Neural cell (in vitro differentiated cells): Measurements from ENCODE around the gene HOXC10. TPM values are rescaled to one million over a fixed set of nuclear protein-coding genes. Genes with fewer than 3 reads are reported as not detected.

ENCODE experiments used
- H2AFZ ChIP-seq: fragments of 200-600, 300-800 bp; sonication (generic), shearing (Covaris generic); 2 replicates; pipeline ENCODE4 v1.6.0; 2014; ENCODE audit warnings: low read depth, mild to moderate bottlenecking, antibody characterized with exemption, low read length, moderate library complexity
- H3F3A ChIP-seq: fragments of 200-600 bp; shearing (Covaris generic); 2 replicates; pipeline ENCODE4 v1.6.1; 2016; ENCODE audit warnings: mild to moderate bottlenecking, moderate library complexity, mixed read lengths, antibody characterized with exemption, low read length; ENCODE audit not compliant: insufficient read depth, poor library complexity, severe bottlenecking
- H3K27ac ChIP-seq: fragments of 200-600, 300-800 bp; sonication (generic), shearing (Covaris generic); 2 replicates; pipeline ENCODE4 v1.5.1; 2014; ENCODE audit warnings: mild to moderate bottlenecking, low read length, moderate library complexity
- H3K27me3 ChIP-seq: fragments of 300-800, 200-600 bp; sonication (generic), shearing (Covaris generic); 2 replicates; pipeline ENCODE4 v1.6.0; 2014; ENCODE audit warnings: mild to moderate bottlenecking, low read depth, low read length, moderate library complexity; ENCODE audit not compliant: insufficient read depth
- H3K36me3 ChIP-seq: fragments of 300-800, 200-600 bp; sonication (generic), shearing (Covaris generic); 2 replicates; pipeline ENCODE4 v1.5.1; 2014; ENCODE audit warnings: mild to moderate bottlenecking, antibody characterized with exemption, low read length, moderate library complexity; ENCODE audit not compliant: insufficient read depth
- H3K4me2 ChIP-seq: fragments of 300-800, 200-600 bp; sonication (generic), shearing (Covaris generic); 2 replicates; pipeline ENCODE4 v1.6.0; 2014; ENCODE audit warnings: mild to moderate bottlenecking, low read length
- H3K4me3 ChIP-seq: fragments of 300-800, 200-600 bp; sonication (generic), shearing (Covaris generic); 2 replicates; pipeline ENCODE4 v1.5.1; 2014; ENCODE audit warnings: mild to moderate bottlenecking, low read length, moderate library complexity
- H3K79me2 ChIP-seq: fragments of 200-600 bp; shearing (Covaris generic); replicated peaks from 2 replicates; pipeline ENCODE4 v1.6.0; 2014; ENCODE audit warnings: mild to moderate bottlenecking, low read length, moderate library complexity; ENCODE audit not compliant: insufficient read depth
- H3K9ac ChIP-seq: fragments of 300-800, 200-600 bp; sonication (generic), shearing (Covaris generic); 2 replicates; pipeline ENCODE4 v1.6.1; 2016; ENCODE audit warnings: mild to moderate bottlenecking, low read length, mixed read lengths
- H3K9me2 ChIP-seq: fragments of 200-600 bp; shearing (Covaris generic); 2 replicates; pipeline ENCODE4 v1.6.1; 2016; ENCODE audit warnings: mild to moderate bottlenecking, low read length, mixed read lengths; ENCODE audit not compliant: insufficient read depth
- H3K9me3 ChIP-seq: fragments of 200-600, 300-800 bp; sonication (generic), shearing (Covaris generic); 2 replicates; pipeline ENCODE4 v1.6.1; 2016; ENCODE audit warnings: mild to moderate bottlenecking, mixed run types, low read length, moderate library complexity, mixed read lengths
- H4K20me1 ChIP-seq: fragments of 200-600 bp; shearing (Covaris generic); 2 replicates; pipeline ENCODE4 v1.6.1; 2016; ENCODE audit warnings: mild to moderate bottlenecking, mixed run types; ENCODE audit not compliant: insufficient read depth
- EP300 ChIP-seq: fragments of 450-650 bp; conservative IDR thresholded peaks from 2 replicates; pipeline ENCODE4 v1.6.1; 2014; ENCODE audit warnings: antibody characterized with exemption, mild to moderate bottlenecking, moderate library complexity; ENCODE audit not compliant: poor library complexity, severe bottlenecking
- EZH2 ChIP-seq: fragments of 200-600, 300-800 bp; shearing (Covaris generic), sonication (generic); IDR thresholded peaks from 2 replicates; pipeline ENCODE4 v1.6.1; 2014; ENCODE audit warnings: antibody characterized with exemption, low read length, borderline replicate concordance, mild to moderate bottlenecking; ENCODE audit not compliant: insufficient read depth, poor library complexity, severe bottlenecking
- MXI1 ChIP-seq: fragments of 450-650 bp; conservative IDR thresholded peaks from 2 replicates; pipeline ENCODE4 v1.6.1; 2014; ENCODE audit warnings: antibody characterized with exemption, mild to moderate bottlenecking; ENCODE audit not compliant: poor library complexity, severe bottlenecking
- POLR2AphosphoS5 ChIP-seq: IDR thresholded peaks from 2 replicates; pipeline ENCODE4 v1.6.1; 2012
- RAD21 ChIP-seq: fragments of 450-650 bp; conservative IDR thresholded peaks from 2 replicates; pipeline ENCODE4 v1.6.1; 2014; ENCODE audit warnings: antibody characterized with exemption, mild to moderate bottlenecking, moderate library complexity
- SMC3 ChIP-seq: fragments of 450-650 bp; conservative IDR thresholded peaks from 2 replicates; pipeline ENCODE4 v1.6.1; 2014; ENCODE audit warnings: antibody characterized with exemption, mild to moderate bottlenecking, moderate library complexity; ENCODE audit not compliant: poor library complexity
- TAF1 ChIP-seq: IDR thresholded peaks from 2 replicates; pipeline ENCODE4 v1.6.1; 2012; ENCODE audit warnings: low read depth
- polyA plus RNA-seq: library from polyadenylated mRNA; depleted of rRNA; stranded (reverse); fragments of >200 nt; gene quantifications from 2 replicates; pipeline ENCODE4 v1.2.3, GENCODE V29; 2014
- TF ChIP-seq, protein P1 (sequence below): IDR thresholded peaks from 2 replicates; pipeline ENCODE4 v1.6.1; 2012; ENCODE audit warnings: borderline replicate concordance
- TF ChIP-seq, protein P2 (sequence below): fragments of 450-650 bp; IDR thresholded peaks from 2 replicates; pipeline ENCODE4 v1.5.1; 2014; ENCODE audit warnings: antibody characterized with exemption, mild to moderate bottlenecking, moderate library complexity; ENCODE audit not compliant: poor library complexity, severe bottlenecking

The HOXC10 gene
- polyA plus RNA-seq, 1 donor from 2014 or later: not detected

DNA sequence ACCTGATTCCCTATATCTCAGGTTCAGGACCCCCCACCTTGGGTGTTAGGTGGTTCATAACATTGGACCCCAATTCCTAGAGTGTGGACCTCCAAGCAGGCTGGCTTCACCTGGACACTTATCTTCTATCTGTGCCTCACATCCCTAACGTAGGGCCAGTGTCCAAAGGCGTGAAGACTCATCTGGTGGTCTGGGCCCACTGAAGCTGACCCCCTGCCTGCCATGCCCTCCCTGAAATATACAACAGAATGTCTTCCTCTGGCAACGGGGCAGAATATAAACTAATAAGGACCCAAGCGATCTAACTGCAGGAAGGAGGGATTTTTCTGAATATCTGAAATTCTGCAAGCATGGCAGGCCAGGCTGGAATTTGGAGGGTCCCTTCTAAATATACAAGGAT is 40.7 kb upstream of the HOXC10 start:
- no peaks in the 10 kb centered on the region for H3K9me2 ChIP-seq
- H3K9me3 ChIP-seq: no peaks in the 10 kb centered on the region
- no peaks in the 10 kb centered on the region for H3K79me2 ChIP-seq
- no peaks in the 10 kb centered on the region for H3F3A ChIP-seq
- peaks cover 100% of the 10 kb centered on the region for H3K27me3 ChIP-seq
- H3K36me3 ChIP-seq: no peaks in the 10 kb centered on the region
- no peak overlapping the region for H2AFZ ChIP-seq
- H3K9ac ChIP-seq: no peak overlapping the region
- no peak overlapping the region for H3K4me3 ChIP-seq
- no peak for TF ChIP-seq TAF1
- TF ChIP-seq, protein P1, sequence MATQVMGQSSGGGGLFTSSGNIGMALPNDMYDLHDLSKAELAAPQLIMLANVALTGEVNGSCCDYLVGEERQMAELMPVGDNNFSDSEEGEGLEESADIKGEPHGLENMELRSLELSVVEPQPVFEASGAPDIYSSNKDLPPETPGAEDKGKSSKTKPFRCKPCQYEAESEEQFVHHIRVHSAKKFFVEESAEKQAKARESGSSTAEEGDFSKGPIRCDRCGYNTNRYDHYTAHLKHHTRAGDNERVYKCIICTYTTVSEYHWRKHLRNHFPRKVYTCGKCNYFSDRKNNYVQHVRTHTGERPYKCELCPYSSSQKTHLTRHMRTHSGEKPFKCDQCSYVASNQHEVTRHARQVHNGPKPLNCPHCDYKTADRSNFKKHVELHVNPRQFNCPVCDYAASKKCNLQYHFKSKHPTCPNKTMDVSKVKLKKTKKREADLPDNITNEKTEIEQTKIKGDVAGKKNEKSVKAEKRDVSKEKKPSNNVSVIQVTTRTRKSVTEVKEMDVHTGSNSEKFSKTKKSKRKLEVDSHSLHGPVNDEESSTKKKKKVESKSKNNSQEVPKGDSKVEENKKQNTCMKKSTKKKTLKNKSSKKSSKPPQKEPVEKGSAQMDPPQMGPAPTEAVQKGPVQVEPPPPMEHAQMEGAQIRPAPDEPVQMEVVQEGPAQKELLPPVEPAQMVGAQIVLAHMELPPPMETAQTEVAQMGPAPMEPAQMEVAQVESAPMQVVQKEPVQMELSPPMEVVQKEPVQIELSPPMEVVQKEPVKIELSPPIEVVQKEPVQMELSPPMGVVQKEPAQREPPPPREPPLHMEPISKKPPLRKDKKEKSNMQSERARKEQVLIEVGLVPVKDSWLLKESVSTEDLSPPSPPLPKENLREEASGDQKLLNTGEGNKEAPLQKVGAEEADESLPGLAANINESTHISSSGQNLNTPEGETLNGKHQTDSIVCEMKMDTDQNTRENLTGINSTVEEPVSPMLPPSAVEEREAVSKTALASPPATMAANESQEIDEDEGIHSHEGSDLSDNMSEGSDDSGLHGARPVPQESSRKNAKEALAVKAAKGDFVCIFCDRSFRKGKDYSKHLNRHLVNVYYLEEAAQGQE: no peak
- TF ChIP-seq MXI1: no peak
- no peak for TF ChIP-seq RAD21
- TF ChIP-seq POLR2AphosphoS5: no peak
- no peak for TF ChIP-seq SMC3
- TF ChIP-seq, protein P2, sequence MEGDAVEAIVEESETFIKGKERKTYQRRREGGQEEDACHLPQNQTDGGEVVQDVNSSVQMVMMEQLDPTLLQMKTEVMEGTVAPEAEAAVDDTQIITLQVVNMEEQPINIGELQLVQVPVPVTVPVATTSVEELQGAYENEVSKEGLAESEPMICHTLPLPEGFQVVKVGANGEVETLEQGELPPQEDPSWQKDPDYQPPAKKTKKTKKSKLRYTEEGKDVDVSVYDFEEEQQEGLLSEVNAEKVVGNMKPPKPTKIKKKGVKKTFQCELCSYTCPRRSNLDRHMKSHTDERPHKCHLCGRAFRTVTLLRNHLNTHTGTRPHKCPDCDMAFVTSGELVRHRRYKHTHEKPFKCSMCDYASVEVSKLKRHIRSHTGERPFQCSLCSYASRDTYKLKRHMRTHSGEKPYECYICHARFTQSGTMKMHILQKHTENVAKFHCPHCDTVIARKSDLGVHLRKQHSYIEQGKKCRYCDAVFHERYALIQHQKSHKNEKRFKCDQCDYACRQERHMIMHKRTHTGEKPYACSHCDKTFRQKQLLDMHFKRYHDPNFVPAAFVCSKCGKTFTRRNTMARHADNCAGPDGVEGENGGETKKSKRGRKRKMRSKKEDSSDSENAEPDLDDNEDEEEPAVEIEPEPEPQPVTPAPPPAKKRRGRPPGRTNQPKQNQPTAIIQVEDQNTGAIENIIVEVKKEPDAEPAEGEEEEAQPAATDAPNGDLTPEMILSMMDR: no peak
- TF ChIP-seq EP300: no peak
- no peak for TF ChIP-seq EZH2
- no peak overlapping the region for H3K4me2 ChIP-seq
- H3K27ac ChIP-seq: no peak overlapping the region
- no peaks in the 10 kb centered on the region for H4K20me1 ChIP-seq

DNA sequence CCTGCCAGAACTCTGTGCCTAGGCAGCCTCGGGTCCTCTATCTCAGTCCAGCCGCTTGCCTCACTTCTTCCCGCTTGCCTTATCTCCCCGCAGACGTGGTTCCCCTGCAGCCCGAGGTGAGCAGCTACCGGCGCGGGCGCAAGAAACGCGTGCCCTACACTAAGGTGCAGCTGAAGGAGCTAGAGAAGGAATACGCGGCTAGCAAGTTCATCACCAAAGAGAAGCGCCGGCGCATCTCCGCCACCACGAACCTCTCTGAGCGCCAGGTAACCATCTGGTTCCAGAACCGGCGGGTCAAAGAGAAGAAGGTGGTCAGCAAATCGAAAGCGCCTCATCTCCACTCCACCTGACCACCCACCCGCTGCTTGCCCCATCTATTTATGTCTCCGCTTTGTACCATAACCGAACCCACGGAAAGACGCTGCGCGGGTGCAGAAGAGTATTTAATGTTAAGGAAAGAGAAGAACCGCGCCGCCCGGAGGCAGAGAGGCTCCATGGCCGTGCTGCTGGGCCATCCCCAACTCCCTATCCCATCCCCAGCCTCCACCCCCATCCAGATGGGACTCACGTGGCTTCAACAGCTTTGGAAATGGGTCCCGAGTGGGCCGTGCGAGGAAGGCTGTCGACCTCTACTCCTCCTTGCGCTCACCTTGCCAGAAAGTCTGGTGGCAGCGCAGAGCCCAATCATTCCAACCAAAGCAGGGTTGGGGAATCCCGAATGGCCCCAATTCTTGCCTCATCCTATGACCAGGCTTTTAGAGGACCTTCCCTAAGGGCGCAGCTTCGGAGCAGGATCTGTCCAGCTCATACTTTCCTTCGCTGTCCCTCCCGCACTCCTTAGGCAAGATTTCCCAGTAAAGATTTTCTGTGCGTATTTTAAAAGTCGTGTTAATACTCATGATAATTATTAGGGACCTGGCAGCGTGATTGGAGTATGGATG is 39.8 kb upstream of the HOXC10 start:
- TF ChIP-seq EZH2 (no peak), POLR2AphosphoS5 (no peak), EP300 (no peak), RAD21 (no peak), TAF1 (no peak), SMC3 (no peak), MXI1 (no peak)
- TF ChIP-seq, protein P1: no peak
- TF ChIP-seq, protein P2: no peak
- H3K27ac ChIP-seq: no peak overlapping the region
- H3K36me3 ChIP-seq: no peaks in the 10 kb centered on the region
- no peak overlapping the region for H2AFZ ChIP-seq
- no peaks in the 10 kb centered on the region for H3K9me2 ChIP-seq
- H3K4me2 ChIP-seq: no peak overlapping the region
- H4K20me1 ChIP-seq: no peaks in the 10 kb centered on the region
- H3K4me3 ChIP-seq: no peak overlapping the region
- no peak overlapping the region for H3K9ac ChIP-seq
- H3K79me2 ChIP-seq: no peaks in the 10 kb centered on the region
- H3K9me3 ChIP-seq: no peaks in the 10 kb centered on the region
- H3F3A ChIP-seq: no peaks in the 10 kb centered on the region
- peaks cover 100% of the 10 kb centered on the region for H3K27me3 ChIP-seq
